HepG2 (cell line): ENCODE measurements around the gene TMEM80. TPM values are rescaled to one million over a fixed set of nuclear protein-coding genes. Genes with fewer than 3 reads are reported as not detected.

Source experiments
- AGO1 ChIP-seq: fragments of 200-400 bp; formaldehyde crosslinking; IDR thresholded peaks from 2 replicates; pipeline ENCODE4 v1.6.1; 2017; ENCODE audit warnings: mild to moderate bottlenecking, low read depth, low read length, moderate library complexity; ENCODE audit not compliant: poor library complexity, severe bottlenecking
- ARNT ChIP-seq: fragments of 450-650 bp; IDR thresholded peaks from 2 replicates; pipeline ENCODE4 v1.6.1; 2017
- ERF ChIP-seq: IDR thresholded peaks from 2 replicates; pipeline ENCODE4 v1.6.1; 2018; ENCODE audit warnings: missing biosample characterization, missing genetic modification reagents
- ISX ChIP-seq: sonication (generic); formaldehyde crosslinking; conservative IDR thresholded peaks from 2 replicates; pipeline ENCODE4 v1.5.0; 2020; ENCODE audit warnings: missing genetic modification reagents
- MATR3 ChIP-seq: sonication (generic); formaldehyde crosslinking; IDR thresholded peaks from 2 replicates; pipeline ENCODE4 v1.4.0; 2020; ENCODE audit warnings: missing genetic modification reagents
- NFYC ChIP-seq: IDR thresholded peaks from 2 replicates; pipeline ENCODE4 v1.6.1; 2016; ENCODE audit warnings: missing genetic modification reagents, missing compliant biosample characterization
- NR2C2 ChIP-seq: sonication (generic); formaldehyde crosslinking; IDR thresholded peaks from 2 replicates; pipeline ENCODE4 v1.4.0; 2020; ENCODE audit warnings: missing genetic modification reagents, mild to moderate bottlenecking, moderate library complexity, borderline replicate concordance
- PLRG1 ChIP-seq: fragments of 450-650 bp; conservative IDR thresholded peaks from 2 replicates; pipeline ENCODE4 v1.6.1; 2016
- SIX4 ChIP-seq: sonication (generic); formaldehyde crosslinking; IDR thresholded peaks from 2 replicates; pipeline ENCODE4 v1.4.0; 2020; ENCODE audit warnings: missing genetic modification reagents
- SMAD3 ChIP-seq: sonication (generic); formaldehyde crosslinking; IDR thresholded peaks from 2 replicates; pipeline ENCODE4 v1.4.0; 2020; ENCODE audit warnings: missing genetic modification reagents
- SRSF1 ChIP-seq: fragments of 200-400 bp; formaldehyde crosslinking; optimal IDR thresholded peaks from 2 replicates; pipeline ENCODE3; 2017; ENCODE audit warnings: mild to moderate bottlenecking, low read depth, low read length, moderate library complexity
- SYNCRIP ChIP-seq: fragments of 200-400 bp; formaldehyde crosslinking; IDR thresholded peaks from 2 replicates; pipeline ENCODE4 v1.6.1; 2018; ENCODE audit warnings: mild to moderate bottlenecking, low read depth, low read length; ENCODE audit not compliant: insufficient read depth
- TEF ChIP-seq: sonication (generic); formaldehyde crosslinking; IDR thresholded peaks from 2 replicates; pipeline ENCODE4 v1.5.0; 2020; ENCODE audit warnings: missing genetic modification reagents
- U2AF2 ChIP-seq: fragments of 200-400 bp; formaldehyde crosslinking; IDR thresholded peaks from 2 replicates; pipeline ENCODE4 v1.6.1; 2017; ENCODE audit warnings: low read depth, mild to moderate bottlenecking, low read length
- ZNF24 ChIP-seq: fragments of 450-650 bp; IDR thresholded peaks from 2 replicates; pipeline ENCODE4 v1.6.1; 2017; ENCODE audit warnings: antibody characterized with exemption, mild to moderate bottlenecking
- ZNF264 ChIP-seq: sonication (generic); formaldehyde crosslinking; IDR thresholded peaks from 2 replicates; pipeline ENCODE4 v1.4.0; 2020; ENCODE audit warnings: missing genetic modification reagents
- ZNF782 ChIP-seq: sonication (generic); formaldehyde crosslinking; IDR thresholded peaks from 2 replicates; pipeline ENCODE4 v1.4.0; 2020; ENCODE audit warnings: missing genetic modification reagents, mild to moderate bottlenecking, borderline replicate concordance
- ZNF839 ChIP-seq: sonication (generic); formaldehyde crosslinking; IDR thresholded peaks from 2 replicates; pipeline ENCODE4 v1.4.0; 2020; ENCODE audit warnings: missing genetic modification reagents, mild to moderate bottlenecking, borderline replicate concordance
- polyA plus RNA-seq, 8 experiments: library from polyadenylated mRNA; depleted of rRNA in 3 of 8; stranded (reverse) in 7 of 8; unstranded in 1 of 8; fragments of >200 nt; fragmentation: Illumina TruSeq in 4 of 8; extraction: Trizol in 4 of 8; gene quantifications; 2 replicates each; pipeline versions ENCODE4 v1.2.1 to v1.2.3, GENCODE V29; 2011 to 2016; ENCODE audit warnings: low read depth in 4 of 8, missing spikeins in 1 of 8, mixed read lengths in 1 of 8; ENCODE audit not compliant: insufficient read depth in 1 of 8
- total RNA-seq, 5 experiments: library from RNA; depleted of rRNA; stranded (reverse); fragments of >200 nt; fragmentation: Illumina TruSeq; extraction: Trizol; gene quantifications; 2 replicates each; pipeline ENCODE4 v1.2.3, GENCODE V29; 2016; ENCODE audit warnings: low read depth in 1 of 5
- TF ChIP-seq, protein P1 (sequence below): sonication (generic); formaldehyde crosslinking; IDR thresholded peaks from 2 replicates; pipeline ENCODE4 v1.5.0; 2020; ENCODE audit warnings: mild to moderate bottlenecking, missing genetic modification reagents
- TF ChIP-seq, protein P2 (sequence below): sonication (generic); formaldehyde crosslinking; IDR thresholded peaks from 2 replicates; pipeline ENCODE4 v1.5.0; 2020; ENCODE audit warnings: mild to moderate bottlenecking, missing genetic modification reagents
- TF ChIP-seq, protein P3 (sequence below): sonication (generic); formaldehyde crosslinking; IDR thresholded peaks from 2 replicates; pipeline ENCODE4 v1.4.0; 2020; ENCODE audit warnings: missing genetic modification reagents, borderline replicate concordance

The TMEM80 gene
- total and polyA plus RNA-seq, 2 of the 13 experiments (the other 11 are each of a cell fraction or from before 2014, with no cell fraction given) = 5.6 to 17.1 TPM

GRCh38 chr11:705646-706438 lies 10.2 kb downstream of the TMEM80 start, which contains the start of gene EPS8L2 (continued):
- TF ChIP-seq U2AF2 (no peak), ISX (CRISPR knock-in tag) (0 out of 2 replicates have a peak, but pooled peaks have one; percentile 12), ZNF24 (no peak), ARNT (no peak), ERF (CRISPR knock-in tag) (peak; percentile 7; the same call in 1 of the 2 replicates), ZNF782 (CRISPR knock-in tag) (no peak), NFYC (CRISPR knock-in tag) (no peak), ZNF839 (CRISPR knock-in tag) (no peak), SMAD3 (CRISPR knock-in tag) (no peak), NR2C2 (CRISPR knock-in tag) (no peak), SRSF1 (no peak), SIX4 (CRISPR knock-in tag) (no peak), PLRG1 (no peak), TEF (CRISPR knock-in tag) (no peak), SYNCRIP (no peak), MATR3 (CRISPR knock-in tag) (no peak), ZNF264 (CRISPR knock-in tag) (no peak), AGO1 (peak; percentile 77)
- TF ChIP-seq, protein P1, sequence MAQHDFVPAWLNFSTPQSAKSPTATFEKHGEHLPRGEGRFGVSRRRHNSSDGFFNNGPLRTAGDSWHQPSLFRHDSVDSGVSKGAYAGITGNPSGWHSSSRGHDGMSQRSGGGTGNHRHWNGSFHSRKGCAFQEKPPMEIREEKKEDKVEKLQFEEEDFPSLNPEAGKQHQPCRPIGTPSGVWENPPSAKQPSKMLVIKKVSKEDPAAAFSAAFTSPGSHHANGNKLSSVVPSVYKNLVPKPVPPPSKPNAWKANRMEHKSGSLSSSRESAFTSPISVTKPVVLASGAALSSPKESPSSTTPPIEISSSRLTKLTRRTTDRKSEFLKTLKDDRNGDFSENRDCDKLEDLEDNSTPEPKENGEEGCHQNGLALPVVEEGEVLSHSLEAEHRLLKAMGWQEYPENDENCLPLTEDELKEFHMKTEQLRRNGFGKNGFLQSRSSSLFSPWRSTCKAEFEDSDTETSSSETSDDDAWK (CRISPR knock-in tag) = no peak
- TF ChIP-seq, protein P2, sequence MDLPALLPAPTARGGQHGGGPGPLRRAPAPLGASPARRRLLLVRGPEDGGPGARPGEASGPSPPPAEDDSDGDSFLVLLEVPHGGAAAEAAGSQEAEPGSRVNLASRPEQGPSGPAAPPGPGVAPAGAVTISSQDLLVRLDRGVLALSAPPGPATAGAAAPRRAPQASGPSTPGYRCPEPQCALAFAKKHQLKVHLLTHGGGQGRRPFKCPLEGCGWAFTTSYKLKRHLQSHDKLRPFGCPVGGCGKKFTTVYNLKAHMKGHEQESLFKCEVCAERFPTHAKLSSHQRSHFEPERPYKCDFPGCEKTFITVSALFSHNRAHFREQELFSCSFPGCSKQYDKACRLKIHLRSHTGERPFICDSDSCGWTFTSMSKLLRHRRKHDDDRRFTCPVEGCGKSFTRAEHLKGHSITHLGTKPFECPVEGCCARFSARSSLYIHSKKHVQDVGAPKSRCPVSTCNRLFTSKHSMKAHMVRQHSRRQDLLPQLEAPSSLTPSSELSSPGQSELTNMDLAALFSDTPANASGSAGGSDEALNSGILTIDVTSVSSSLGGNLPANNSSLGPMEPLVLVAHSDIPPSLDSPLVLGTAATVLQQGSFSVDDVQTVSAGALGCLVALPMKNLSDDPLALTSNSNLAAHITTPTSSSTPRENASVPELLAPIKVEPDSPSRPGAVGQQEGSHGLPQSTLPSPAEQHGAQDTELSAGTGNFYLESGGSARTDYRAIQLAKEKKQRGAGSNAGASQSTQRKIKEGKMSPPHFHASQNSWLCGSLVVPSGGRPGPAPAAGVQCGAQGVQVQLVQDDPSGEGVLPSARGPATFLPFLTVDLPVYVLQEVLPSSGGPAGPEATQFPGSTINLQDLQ (CRISPR knock-in tag) = no peak
- TF ChIP-seq, protein P3, sequence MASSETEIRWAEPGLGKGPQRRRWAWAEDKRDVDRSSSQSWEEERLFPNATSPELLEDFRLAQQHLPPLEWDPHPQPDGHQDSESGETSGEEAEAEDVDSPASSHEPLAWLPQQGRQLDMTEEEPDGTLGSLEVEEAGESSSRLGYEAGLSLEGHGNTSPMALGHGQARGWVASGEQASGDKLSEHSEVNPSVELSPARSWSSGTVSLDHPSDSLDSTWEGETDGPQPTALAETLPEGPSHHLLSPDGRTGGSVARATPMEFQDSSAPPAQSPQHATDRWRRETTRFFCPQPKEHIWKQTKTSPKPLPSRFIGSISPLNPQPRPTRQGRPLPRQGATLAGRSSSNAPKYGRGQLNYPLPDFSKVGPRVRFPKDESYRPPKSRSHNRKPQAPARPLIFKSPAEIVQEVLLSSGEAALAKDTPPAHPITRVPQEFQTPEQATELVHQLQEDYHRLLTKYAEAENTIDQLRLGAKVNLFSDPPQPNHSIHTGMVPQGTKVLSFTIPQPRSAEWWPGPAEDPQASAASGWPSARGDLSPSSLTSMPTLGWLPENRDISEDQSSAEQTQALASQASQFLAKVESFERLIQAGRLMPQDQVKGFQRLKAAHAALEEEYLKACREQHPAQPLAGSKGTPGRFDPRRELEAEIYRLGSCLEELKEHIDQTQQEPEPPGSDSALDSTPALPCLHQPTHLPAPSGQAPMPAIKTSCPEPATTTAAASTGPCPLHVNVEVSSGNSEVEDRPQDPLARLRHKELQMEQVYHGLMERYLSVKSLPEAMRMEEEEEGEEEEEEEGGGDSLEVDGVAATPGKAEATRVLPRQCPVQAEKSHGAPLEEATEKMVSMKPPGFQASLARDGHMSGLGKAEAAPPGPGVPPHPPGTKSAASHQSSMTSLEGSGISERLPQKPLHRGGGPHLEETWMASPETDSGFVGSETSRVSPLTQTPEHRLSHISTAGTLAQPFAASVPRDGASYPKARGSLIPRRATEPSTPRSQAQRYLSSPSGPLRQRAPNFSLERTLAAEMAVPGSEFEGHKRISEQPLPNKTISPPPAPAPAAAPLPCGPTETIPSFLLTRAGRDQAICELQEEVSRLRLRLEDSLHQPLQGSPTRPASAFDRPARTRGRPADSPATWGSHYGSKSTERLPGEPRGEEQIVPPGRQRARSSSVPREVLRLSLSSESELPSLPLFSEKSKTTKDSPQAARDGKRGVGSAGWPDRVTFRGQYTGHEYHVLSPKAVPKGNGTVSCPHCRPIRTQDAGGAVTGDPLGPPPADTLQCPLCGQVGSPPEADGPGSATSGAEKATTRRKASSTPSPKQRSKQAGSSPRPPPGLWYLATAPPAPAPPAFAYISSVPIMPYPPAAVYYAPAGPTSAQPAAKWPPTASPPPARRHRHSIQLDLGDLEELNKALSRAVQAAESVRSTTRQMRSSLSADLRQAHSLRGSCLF = no peak
